CD4-positive, CD25-positive, alpha-beta regulatory T cell (primary cell): ENCODE data around the gene CDKN2D. TPM values are rescaled to one million over a fixed set of nuclear protein-coding genes. Genes with fewer than 3 reads are reported as not detected.
"Not testable (repeated sequence)": the region's sequence is repeated elsewhere in the genome, so short reads cannot be mapped to it uniquely, and the experiment has no call there.

Experiments used
- ATAC-seq, 2 donors: fragments of 150-1000 bp; cut with Tn5 transposase; one replicate each; pipeline ENCODE4 v1.10.0; 2021; ENCODE audit warnings: low read depth in 2 of 2, moderate number of reproducible peaks in 2 of 2, moderate library complexity in 1 of 2
- DNase-seq, 3 donors: peaks; one replicate each; pipeline versions ENCODE4 v3.0.0 to v3.0.0-alpha.2; 2012 to 2022; ENCODE audit warnings: mixed read lengths in 1 of 3
- H3K27ac ChIP-seq: one replicate; pipeline ENCODE4 v1.7.0; 2013; ENCODE audit warnings: mild to moderate bottlenecking, low read length; ENCODE audit not compliant: insufficient read depth, poor library complexity, severe bottlenecking
- H3K27me3 ChIP-seq: one replicate; pipeline ENCODE4 v1.7.0; 2013; ENCODE audit warnings: low read length; ENCODE audit not compliant: control insufficient read depth, insufficient read depth
- H3K36me3 ChIP-seq: one replicate; pipeline ENCODE4 v1.7.0; 2013; ENCODE audit warnings: mild to moderate bottlenecking, low read length, moderate library complexity; ENCODE audit not compliant: control insufficient read depth, insufficient read depth
- H3K4me1 ChIP-seq: 2 replicates; pipeline ENCODE4 v1.7.0; 2013; ENCODE audit warnings: mild to moderate bottlenecking, low read length; ENCODE audit not compliant: insufficient read depth, control insufficient read depth, poor library complexity, severe bottlenecking
- H3K4me3 ChIP-seq: one replicate; pipeline ENCODE4 v1.7.0; 2013; ENCODE audit warnings: low read depth, mild to moderate bottlenecking, low read length, moderate library complexity
- H3K9me3 ChIP-seq, 2 experiments: 1 replicate in 1 of 2; 2 replicates in 1 of 2; pipeline ENCODE4 v1.7.0; 2013; ENCODE audit warnings: low read length in 2 of 2, mild to moderate bottlenecking in 1 of 2, moderate library complexity in 1 of 2; ENCODE audit not compliant: control insufficient read depth in 2 of 2
- H3K27ac Mint-ChIP-seq, 3 donors: one replicate each; pipeline ENCODE4 v1.8.0; 2020 to 2022; ENCODE audit warnings: mild to moderate bottlenecking in 3 of 3, mixed read lengths in 3 of 3, moderate library complexity in 2 of 3
- H3K27me3 Mint-ChIP-seq: one replicate; pipeline ENCODE4 v1.8.0; 2022; ENCODE audit warnings: mild to moderate bottlenecking, mixed read lengths
- H3K36me3 Mint-ChIP-seq: one replicate; pipeline ENCODE4 v1.8.0; 2020; ENCODE audit warnings: mixed read lengths
- H3K4me1 Mint-ChIP-seq, 4 donors: one replicate each; pipeline ENCODE4 v1.8.0; 2020 to 2022; ENCODE audit warnings: mixed read lengths in 4 of 4, mild to moderate bottlenecking in 1 of 4
- H3K4me3 Mint-ChIP-seq, 4 donors: one replicate each; pipeline ENCODE4 v1.8.0; 2020 to 2022; ENCODE audit warnings: mild to moderate bottlenecking in 4 of 4, mixed read lengths in 4 of 4, moderate library complexity in 3 of 4
- H3K9me3 Mint-ChIP-seq, 7 donors: one replicate each; pipeline ENCODE4 v1.8.0; 2020 to 2022; ENCODE audit warnings: mixed read lengths in 7 of 7, mild to moderate bottlenecking in 3 of 7, moderate library complexity in 2 of 7
- polyA plus RNA-seq, 4 donors: library from polyadenylated mRNA; unstranded; fragments of 300-500 nt; fragmentation: Illumina TruSeq; gene quantifications; one replicate each; pipeline ENCODE4 v1.2.3, GENCODE V29; 2021
- total RNA-seq: library from RNA; stranded (reverse); gene quantifications from one replicate; pipeline ENCODE4 v1.2.3, GENCODE V29; 2022

The CDKN2D gene
- total and polyA plus RNA-seq, 5 donors from 2014 or later, result 57.0 to 125 (median 112) TPM

DNA sequence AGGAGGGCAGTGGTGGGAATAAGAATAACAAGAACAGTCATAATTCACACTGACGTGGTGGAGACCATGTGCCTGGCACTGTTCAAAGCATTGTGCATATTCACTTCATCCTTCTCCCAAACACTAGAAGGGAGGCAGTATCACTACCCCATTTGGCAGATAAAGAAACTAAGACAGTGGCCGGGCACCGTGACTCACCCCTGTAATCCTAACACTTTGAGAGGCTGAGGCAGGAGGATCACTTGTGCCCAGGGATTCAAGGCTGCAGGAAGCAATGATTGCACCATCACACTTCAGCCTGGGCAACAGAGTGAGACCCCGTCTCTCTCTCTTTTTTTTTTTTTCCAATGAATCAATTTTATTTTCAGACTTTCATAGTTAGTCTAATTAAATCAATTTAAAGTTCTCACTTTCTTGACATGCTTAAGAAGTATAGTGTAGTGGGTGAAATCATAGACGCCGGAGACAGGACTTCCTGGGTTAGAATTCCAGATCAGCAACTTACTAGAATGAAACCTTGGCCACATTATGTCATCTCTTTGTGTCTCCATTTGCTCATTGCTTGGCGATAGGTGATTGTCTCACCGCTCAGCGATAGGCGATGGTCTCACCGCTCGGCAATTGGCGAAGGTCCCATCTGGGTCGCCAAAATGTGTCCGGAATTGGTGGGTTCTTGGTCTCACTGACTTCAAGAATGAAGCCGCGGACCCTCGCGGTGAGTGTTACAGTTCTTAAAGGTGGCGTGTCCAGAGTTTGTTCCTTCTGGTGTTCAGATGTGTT lies 30.4 kb downstream of the CDKN2D start:
- no peak overlapping the region for H3K27ac ChIP-seq
- DNase-seq (no peak), ATAC-seq (no peak)
- Mint-ChIP-seq H3K27ac (no peak overlapping the region), H3K4me1 (peaks cover 0 to 8% (median 3%) of the 10 kb centered on the region in 4 donors), H3K4me3 (peak overlapping the region in 1 of 4 donors; percentile 41), H3K27me3 (peaks cover 41% of the 10 kb centered on the region), H3K36me3 (no peaks in the 10 kb centered on the region), H3K9me3 (no peaks in the 10 kb centered on the region)
- H3K4me1 ChIP-seq, result peaks cover 3% of the 10 kb centered on the region
- peaks cover 8% of the 10 kb centered on the region for H3K27me3 ChIP-seq
- H3K36me3 ChIP-seq, result no peaks in the 10 kb centered on the region
- H3K4me3 ChIP-seq, result no peak overlapping the region
- H3K9me3 ChIP-seq, result no peaks in the 10 kb centered on the region

DNA sequence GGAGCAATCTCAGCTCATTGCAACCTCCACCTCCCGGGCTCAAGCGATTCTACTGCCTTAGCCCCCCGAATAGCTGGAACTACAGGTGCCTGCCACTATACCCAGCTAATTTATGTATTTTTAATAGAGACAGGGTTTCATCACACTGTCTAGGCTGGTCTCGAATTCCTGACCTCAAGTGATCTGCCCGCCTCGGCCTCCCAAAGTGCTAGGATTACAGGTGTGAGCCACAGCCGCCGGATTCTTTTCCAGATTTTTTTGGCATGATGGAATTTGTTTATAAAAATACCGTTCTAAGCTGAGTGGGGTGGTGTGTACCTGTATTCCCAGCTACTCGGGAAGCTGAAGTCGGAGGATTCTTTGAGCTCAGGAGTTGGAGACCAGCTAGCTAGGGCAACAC lies 31.1 kb downstream of the CDKN2D start:
- H3K4me1 ChIP-seq, result no peaks in the 10 kb centered on the region
- peaks cover 41% of the 10 kb centered on the region for H3K27me3 Mint-ChIP-seq
- H3K9me3 Mint-ChIP-seq, result no peaks in the 10 kb centered on the region
- H3K36me3 ChIP-seq, result no peaks in the 10 kb centered on the region
- no peaks in the 10 kb centered on the region for H3K9me3 ChIP-seq
- H3K27ac Mint-ChIP-seq, result no peak overlapping the region
- H3K27ac ChIP-seq, result no peak overlapping the region
- peaks cover 8% of the 10 kb centered on the region for H3K27me3 ChIP-seq
- H3K4me3 ChIP-seq, result no peak overlapping the region
- peaks cover 0 to under 1% (median 0%) of the 10 kb centered on the region in 4 donors for H3K4me1 Mint-ChIP-seq
- H3K4me3 Mint-ChIP-seq, result no peak overlapping the region
- DNase-seq, result no peak
- H3K36me3 Mint-ChIP-seq, result no peaks in the 10 kb centered on the region
- ATAC-seq, result no peak

DNA sequence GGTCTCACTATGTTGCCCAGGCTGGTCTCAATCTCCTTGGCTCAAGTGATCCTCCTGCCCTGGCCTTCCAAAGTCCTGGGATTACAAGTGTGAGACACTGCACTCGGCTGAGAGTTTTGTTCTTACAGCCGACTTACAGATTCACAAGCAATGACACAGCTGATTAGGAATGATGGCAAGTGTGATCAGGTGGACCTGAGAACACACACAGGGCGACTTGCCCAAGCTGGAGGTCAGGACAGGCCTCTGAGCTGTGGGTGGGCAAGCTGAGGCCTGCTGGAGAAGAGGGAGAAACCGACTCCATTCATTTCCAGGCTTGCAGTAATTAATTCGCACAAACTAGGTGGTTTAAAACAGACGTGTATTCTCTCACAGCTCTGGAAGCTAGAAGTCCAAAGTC lies 33.2 kb downstream of the CDKN2D start:
- no peak overlapping the region for H3K4me3 Mint-ChIP-seq
- peaks cover 0 to 2% (median 0%) of the 10 kb centered on the region in 7 donors for H3K9me3 Mint-ChIP-seq

DNA sequence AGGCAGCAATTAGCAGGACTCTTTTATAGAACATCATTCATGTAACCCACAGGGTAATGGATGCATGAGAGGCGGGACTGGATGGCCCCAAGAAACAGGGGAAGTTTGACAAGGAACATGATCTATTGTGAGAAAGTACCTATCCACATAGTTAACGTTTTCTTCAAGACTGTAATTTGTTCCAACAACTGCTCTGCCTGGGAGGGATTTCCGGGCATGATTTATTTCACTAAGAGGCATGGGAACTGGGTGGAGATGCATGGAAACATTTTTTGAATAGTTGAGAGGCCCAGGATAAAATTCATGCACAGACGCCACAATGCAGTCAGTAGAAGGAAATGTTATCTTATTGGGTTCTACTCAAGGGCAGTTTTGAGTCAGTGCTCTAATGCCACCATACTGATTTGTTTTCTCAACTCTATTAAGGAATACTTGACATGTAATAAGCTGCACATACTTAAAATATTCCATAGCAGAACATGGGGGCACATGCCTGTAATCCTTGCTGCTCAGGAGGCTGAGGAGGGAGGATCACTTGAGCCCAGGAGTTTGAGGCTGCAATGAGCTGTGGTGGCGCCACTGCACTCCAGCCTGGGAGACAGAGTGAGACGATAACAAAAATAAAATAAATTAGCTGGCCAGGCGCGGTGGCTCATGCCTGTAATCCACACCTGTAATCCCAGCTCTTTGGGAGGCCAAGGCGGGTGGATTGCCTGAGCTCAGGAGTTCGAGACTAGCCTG lies 35.0 kb downstream of the CDKN2D start:
- peak overlapping the region in 2 of 3 donors; percentile 32 to 56 for H3K27ac Mint-ChIP-seq
- H3K9me3 Mint-ChIP-seq, result peaks cover 0 to 4% (median 0%) of the 10 kb centered on the region in 7 donors
- H3K9me3 ChIP-seq, result no peaks in the 10 kb centered on the region
- ATAC-seq (no peak), DNase-seq (no peak)
- H3K27me3 Mint-ChIP-seq, result peaks cover 22% of the 10 kb centered on the region
- no peak overlapping the region for H3K4me3 ChIP-seq
- H3K4me1 Mint-ChIP-seq, result no peaks in the 10 kb centered on the region
- H3K4me3 Mint-ChIP-seq, result peak overlapping the region in 1 of 4 donors; percentile 3
- H3K36me3 ChIP-seq, result no peaks in the 10 kb centered on the region
- H3K36me3 Mint-ChIP-seq, result no peaks in the 10 kb centered on the region
- H3K27ac ChIP-seq, result no peak overlapping the region
- H3K4me1 ChIP-seq, result no peaks in the 10 kb centered on the region
- peaks cover 10% of the 10 kb centered on the region for H3K27me3 ChIP-seq

More for the DNA sequence above, 33.2 kb downstream of the CDKN2D start:
- no peak overlapping the region for H3K27ac ChIP-seq
- H3K36me3 ChIP-seq, result no peaks in the 10 kb centered on the region
- Mint-ChIP-seq H3K27ac (no peak overlapping the region), H3K27me3 (peaks cover 32% of the 10 kb centered on the region), H3K36me3 (no peaks in the 10 kb centered on the region), H3K4me1 (no peaks in the 10 kb centered on the region)
- peaks cover 10% of the 10 kb centered on the region for H3K27me3 ChIP-seq
- no peak overlapping the region for H3K4me3 ChIP-seq
- ATAC-seq, result no peak
- H3K4me1 ChIP-seq, result no peaks in the 10 kb centered on the region
- no peaks in the 10 kb centered on the region for H3K9me3 ChIP-seq
- DNase-seq, result no peak

DNA sequence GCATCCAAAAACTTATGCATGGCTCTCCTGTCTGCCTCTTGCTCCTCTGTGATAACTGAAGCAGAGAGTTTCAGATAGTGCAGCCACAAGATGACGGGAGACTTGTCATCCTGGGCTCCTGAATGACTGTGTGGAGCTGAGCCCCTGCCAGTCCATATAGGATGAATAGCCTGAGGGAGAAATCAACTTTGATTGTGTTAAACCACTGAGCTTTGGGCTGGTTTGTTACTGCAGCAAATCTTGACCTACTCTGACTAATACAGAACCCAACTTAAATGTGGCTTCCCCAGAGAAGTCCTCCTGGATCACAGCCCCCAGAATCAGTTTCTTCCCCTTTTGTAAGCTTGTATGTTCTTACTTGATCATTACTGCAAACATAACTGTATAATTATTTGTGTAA lies 36.3 kb downstream of the CDKN2D start:
- no peaks in the 10 kb centered on the region for H3K36me3 ChIP-seq
- no peak overlapping the region for H3K4me3 Mint-ChIP-seq
- H3K4me3 ChIP-seq, result no peak overlapping the region
- ATAC-seq (no peak), DNase-seq (no peak)
- H3K27me3 ChIP-seq, result peaks cover 2% of the 10 kb centered on the region
- H3K9me3 ChIP-seq, result no peaks in the 10 kb centered on the region
- H3K4me1 ChIP-seq, result no peaks in the 10 kb centered on the region
- H3K27ac Mint-ChIP-seq, result no peak overlapping the region
- H3K9me3 Mint-ChIP-seq, result peaks cover 0 to 4% (median 0%) of the 10 kb centered on the region in 7 donors
- H3K27ac ChIP-seq, result no peak overlapping the region
- H3K4me1 Mint-ChIP-seq, result no peaks in the 10 kb centered on the region
- H3K27me3 Mint-ChIP-seq, result peaks cover 10% of the 10 kb centered on the region
- H3K36me3 Mint-ChIP-seq, result no peaks in the 10 kb centered on the region

DNA sequence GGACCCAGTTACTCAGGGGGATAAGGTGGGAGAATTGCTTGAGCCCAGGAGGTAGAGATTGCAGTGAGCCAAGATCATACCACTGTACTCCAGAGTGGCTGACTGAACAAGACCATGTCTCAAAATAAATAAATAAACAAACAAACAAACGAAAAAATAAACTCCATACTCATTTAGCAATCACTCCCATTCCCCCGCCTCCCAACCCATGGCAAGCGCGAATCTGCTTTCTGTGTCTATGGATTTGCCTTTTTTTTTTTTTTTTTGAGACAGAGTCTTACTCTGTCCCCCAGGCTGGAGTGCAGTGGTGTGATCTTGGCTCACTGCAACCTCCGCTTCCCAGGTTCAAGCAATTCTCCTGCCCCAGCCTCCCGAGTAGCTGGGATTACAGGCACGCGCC lies 41.9 kb downstream of the CDKN2D start:
- peaks cover 21% of the 10 kb centered on the region for H3K27me3 Mint-ChIP-seq
- not testable (repeated sequence) for H3K9me3 Mint-ChIP-seq, DNase-seq, ATAC-seq, H3K36me3 ChIP-seq, H3K4me1 Mint-ChIP-seq, H3K27ac ChIP-seq, H3K4me3 ChIP-seq, H3K4me1 ChIP-seq, H3K4me3 Mint-ChIP-seq, H3K9me3 ChIP-seq, H3K27ac Mint-ChIP-seq, H3K27me3 ChIP-seq, H3K36me3 Mint-ChIP-seq

DNA sequence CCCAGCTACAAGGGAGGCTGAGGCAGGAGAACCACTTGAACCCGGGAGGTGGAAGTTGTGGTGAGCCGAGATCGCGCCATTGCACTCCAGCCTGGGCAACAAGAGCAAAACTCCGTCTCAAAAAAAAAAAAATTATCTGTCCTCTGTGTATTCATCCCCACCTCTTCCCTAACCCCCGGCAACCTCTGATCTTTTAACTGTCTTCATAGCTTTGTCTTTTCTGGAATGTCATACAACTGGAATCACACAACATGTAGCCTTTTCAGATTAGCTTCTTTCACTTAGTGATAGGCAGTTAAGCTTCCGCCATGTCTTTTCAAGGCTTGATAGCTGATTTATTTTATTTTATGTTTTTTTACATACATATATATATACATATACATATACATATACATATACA lies 43.1 kb downstream of the CDKN2D start:
- no peaks in the 10 kb centered on the region for H3K36me3 ChIP-seq
- no peak overlapping the region for H3K4me3 Mint-ChIP-seq
- no peaks in the 10 kb centered on the region for H3K27me3 ChIP-seq
- H3K4me1 Mint-ChIP-seq, result no peaks in the 10 kb centered on the region
- DNase-seq, result no peak
- no peaks in the 10 kb centered on the region for H3K4me1 ChIP-seq
- no peaks in the 10 kb centered on the region for H3K9me3 ChIP-seq
- H3K27ac ChIP-seq, result no peak overlapping the region
- H3K9me3 Mint-ChIP-seq, result peaks cover 0 to 3% (median 0%) of the 10 kb centered on the region in 7 donors
- peaks cover 22% of the 10 kb centered on the region for H3K27me3 Mint-ChIP-seq
- H3K27ac Mint-ChIP-seq, result no peak overlapping the region
- H3K36me3 Mint-ChIP-seq, result no peaks in the 10 kb centered on the region
- ATAC-seq, result no peak
- H3K4me3 ChIP-seq, result no peak overlapping the region
